GM18519 (cell line): ENCODE measurements around the gene ERGIC1.
"Not testable (repeated sequence)": the region's sequence is repeated elsewhere in the genome, so short reads cannot be mapped to it uniquely, and the experiment has no call there.

Source experiments
- ATAC-seq: cut with Tn5 transposase; IDR thresholded peaks from one replicate; pipeline ENCODE4 v1.9.1; 2021; ENCODE audit warnings: mild to moderate bottlenecking, moderate library complexity; ENCODE audit not compliant: unreplicated experiment, low FRiP score

The ERGIC1 gene

GRCh38 chr5:172860520-172861443 lies 26.7 kb downstream of the ERGIC1 start:
- ATAC-seq, result no peak

GRCh38 chr5:172861461-172861860 lies 27.4 kb downstream of the ERGIC1 start:
- ATAC-seq, result no peak

GRCh38 chr5:172862165-172862801 lies 28.2 kb downstream of the ERGIC1 start:
- no peak for ATAC-seq

GRCh38 chr5:172864171-172864570 lies 30.1 kb downstream of the ERGIC1 start:
- ATAC-seq, result not testable (repeated sequence)

- ATAC-seq, result no peak
Measured at GRCh38 chr5:172864747-172865146, 30.7 kb downstream of the ERGIC1 start.

GRCh38 chr5:172866378-172866777 lies 32.3 kb downstream of the ERGIC1 start:
- ATAC-seq, result no peak

- no peak for ATAC-seq
Measured at GRCh38 chr5:172866802-172867748, 33.0 kb downstream of the ERGIC1 start.

GRCh38 chr5:172867761-172868435 lies 33.8 kb downstream of the ERGIC1 start:
- no peak for ATAC-seq

- no peak for ATAC-seq
Measured at GRCh38 chr5:172868436-172868923, 34.4 kb downstream of the ERGIC1 start.

GRCh38 chr5:172868924-172869591 lies 35.0 kb downstream of the ERGIC1 start:
- ATAC-seq, result no peak

GRCh38 chr5:172869691-172870090 lies 35.6 kb downstream of the ERGIC1 start:
- no peak for ATAC-seq

- ATAC-seq, result no peak
Measured at GRCh38 chr5:172870291-172870714, 36.3 kb downstream of the ERGIC1 start.

GRCh38 chr5:172870715-172871461 lies 36.8 kb downstream of the ERGIC1 start:
- no peak for ATAC-seq

GRCh38 chr5:172871536-172871935 lies 37.5 kb downstream of the ERGIC1 start:
- ATAC-seq, result no peak

GRCh38 chr5:172871982-172872381 lies 37.9 kb downstream of the ERGIC1 start:
- ATAC-seq, result no peak

GRCh38 chr5:172872997-172873491 lies 39.0 kb downstream of the ERGIC1 start:
- ATAC-seq, result no peak

- no peak for ATAC-seq
Measured at GRCh38 chr5:172873513-172873912, 39.5 kb downstream of the ERGIC1 start.
